ENCODE results near the gene ARFGEF2.
"Not testable (repeated sequence)": the region's sequence is repeated elsewhere in the genome, so short reads cannot be mapped to it uniquely, and the experiment has no call there.

ARFGEF2 gene

DNA sequence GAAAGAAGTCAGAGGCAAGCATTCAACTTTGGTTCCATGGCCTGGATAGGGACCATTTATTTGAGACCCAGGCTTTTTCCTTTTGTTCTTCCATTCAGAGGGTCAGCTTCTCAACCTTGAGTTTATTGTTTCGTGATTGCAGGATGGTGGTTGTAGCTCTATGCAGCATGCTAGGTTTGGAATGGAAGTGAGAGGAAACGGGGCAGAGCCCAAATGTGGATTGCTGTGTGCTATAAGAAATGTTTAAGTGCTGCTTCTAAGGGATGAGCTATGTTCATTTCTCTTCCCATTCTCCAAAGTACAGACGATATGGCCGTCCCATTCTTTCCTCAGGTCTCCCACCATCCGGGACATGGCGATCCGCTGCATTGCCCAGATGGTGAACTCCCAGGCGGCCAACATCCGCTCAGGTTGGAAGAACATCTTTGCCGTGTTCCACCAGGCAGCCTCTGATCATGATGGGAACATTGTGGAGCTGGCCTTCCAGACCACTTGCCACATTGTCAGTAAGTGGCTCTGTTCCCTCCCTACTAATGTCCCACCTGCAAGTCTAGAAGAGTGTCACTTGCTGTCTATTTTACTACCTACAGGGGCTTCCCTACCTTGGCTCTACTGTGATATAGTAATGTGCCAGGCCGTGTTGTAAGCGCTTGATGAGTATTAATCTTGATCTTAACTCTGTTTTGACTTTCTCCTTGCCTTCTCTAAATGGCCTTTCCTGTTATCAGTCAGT, 88.6 kb downstream of the ARFGEF2 start:
- DNase-seq: no peak

DNA sequence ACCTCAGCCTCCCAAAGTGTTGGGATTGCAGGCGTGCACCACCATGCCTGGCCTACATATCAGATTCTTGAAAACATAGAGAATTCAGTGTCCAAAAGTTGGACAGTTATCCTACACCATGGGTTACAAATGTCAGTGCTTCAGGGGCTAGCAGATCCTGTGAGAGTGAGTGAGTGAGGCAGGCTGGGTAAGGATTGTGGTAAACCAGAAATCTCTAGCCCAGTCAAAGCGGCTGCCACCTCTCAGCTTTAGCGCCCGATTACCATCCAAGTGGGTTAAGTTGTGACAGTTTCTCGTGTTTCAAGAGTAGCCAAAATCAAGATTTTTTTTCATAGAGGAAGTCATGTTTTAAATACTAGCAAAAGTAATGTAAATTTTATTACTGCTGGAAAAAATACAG, 102.7 kb downstream of the ARFGEF2 start:
- DNase-seq: no peak

DNA sequence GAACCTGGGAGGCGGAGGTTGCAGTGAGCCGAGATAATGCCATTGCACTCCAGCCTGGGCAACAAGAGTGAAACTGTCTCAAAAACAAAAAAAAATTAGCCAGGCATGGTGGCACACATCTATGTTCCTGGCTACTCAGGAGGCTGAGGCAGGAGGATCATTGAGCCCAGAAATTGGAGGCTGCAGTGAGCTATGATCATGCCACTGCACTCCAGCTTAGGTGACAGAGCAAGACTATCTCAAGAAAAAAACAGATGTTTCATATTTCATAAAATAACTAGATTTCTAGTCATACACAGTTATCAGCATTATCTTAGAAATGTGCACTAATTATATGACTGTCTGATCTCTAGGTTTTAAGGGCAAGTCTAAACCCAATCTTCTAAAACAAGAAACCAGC, 106.7 kb downstream of the ARFGEF2 start:
- not testable (repeated sequence) for DNase-seq

DNA sequence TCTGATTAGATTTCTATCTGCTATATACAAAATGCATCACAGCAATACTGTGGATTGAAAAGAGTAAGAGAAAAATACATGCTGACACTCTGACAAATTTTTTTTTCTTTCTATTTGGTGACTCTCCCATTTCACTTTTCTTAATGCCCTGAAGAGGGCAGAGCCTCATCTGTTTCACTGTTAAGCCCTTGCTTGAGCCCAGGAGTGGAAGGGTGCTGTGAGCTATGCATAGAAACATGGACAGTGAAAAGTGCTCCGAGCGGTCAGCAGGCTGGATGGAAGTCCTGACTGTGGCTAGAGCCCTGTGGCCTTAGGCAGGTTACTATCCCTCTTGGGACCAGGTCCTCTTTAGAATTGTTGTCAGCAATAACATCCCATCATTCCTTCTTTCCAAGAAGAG, 107.2 kb downstream of the ARFGEF2 start:
- DNase-seq: peak in 1 of 2 donors; percentile 35

DNA sequence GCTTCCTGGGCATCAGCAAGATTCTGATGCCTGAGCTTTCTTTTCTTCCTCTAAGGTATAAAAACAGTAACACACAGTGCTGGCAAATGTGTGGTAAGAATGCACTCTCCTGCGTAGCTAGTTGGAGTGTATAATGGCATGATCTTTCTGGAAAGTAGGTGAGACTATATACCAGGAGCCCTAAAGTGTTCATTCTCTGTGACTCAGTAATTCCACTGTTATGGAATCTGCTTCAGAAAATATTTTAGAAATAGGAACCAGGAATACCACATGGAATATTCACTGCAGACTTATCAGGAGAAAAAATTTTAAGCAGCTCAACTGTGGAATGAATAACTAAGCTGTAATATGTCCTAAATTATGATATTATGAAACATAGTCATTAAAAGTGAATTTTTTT, 107.7 kb downstream of the ARFGEF2 start:
- DNase-seq: no peak

DNA sequence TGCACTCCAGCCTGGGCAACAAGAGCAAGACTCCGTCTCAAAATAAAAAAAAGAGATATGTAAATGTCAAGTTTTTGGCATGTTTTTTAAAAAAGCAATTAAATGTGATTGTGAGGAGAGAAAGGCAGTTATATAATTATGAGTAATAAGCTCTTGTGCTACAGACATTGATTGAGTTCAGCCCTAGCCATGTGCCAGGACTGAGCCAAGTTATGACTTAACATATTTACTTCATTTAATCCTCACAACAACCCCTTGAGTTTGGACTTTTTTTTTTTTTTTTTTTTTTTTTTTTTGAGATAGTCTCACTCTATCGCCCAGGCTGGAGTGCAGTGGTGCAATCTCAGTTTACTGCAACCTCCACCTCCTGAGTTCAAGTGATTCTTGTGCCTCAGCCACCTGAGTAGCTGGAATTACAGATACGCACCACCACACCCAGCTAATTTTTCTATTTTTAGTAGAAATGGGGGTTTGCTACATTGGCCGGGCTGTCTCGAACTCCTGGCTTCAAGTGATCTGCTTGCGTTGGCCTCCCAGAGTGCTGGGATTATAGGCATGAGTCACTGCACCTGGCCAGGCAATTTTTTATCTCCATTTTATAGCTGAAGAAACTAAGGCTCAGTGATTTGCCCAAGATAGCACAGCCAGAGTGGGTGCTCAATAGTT, 109.6 kb downstream of the ARFGEF2 start:
- no peak for DNase-seq

DNA sequence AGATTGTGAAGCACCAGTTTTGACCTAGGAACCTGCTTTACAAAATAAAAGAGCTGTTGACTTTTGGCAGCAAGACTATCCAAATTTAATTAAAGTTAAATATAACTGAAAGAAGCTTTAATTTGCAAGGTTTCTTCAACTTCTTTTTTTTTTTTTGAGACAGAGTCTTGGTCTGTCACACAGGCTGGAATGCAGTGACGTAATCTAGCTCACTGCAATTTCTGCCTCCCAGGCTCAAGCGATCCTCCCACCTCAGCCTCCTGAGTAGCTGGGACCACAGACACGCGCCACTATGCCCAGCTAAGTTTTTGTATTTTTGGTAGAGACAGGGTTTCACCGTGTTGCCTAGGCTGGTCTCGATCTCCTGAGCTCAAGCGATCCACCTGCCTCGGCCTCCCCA, 110.9 kb downstream of the ARFGEF2 start:
- DNase-seq: no peak

DNA sequence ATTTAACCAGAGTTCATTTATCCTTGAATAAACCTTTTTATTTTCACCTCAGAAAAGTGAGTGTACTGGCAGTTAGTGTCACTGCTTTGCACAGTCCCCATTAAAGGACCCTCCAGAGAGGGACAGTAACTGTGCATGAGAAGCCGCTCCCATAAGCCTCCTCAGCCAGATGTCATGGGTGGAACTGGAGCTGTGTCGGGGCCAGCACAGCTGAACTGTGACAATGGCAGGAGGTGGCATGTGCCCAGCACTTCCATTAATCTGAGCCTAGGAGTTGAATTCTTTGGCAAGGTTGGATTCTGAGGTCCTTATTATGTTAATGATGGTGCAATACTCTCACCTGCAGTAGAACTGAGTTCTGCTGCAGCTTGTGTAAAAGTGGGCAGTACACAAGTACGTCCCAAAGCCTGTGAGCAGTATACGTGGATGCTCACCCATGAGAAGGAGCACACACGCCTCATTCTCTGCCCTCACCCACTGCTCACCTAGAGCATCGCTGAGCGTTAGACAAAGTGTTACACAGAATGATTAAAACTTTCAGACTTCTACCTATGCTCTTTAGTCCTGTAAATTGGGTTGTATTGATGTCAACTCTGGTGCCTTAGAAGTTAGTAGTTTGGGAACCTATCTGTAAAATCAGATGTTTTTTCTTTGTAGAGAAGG, 112.7 kb downstream of the ARFGEF2 start:
- DNase-seq: no peak

DNA sequence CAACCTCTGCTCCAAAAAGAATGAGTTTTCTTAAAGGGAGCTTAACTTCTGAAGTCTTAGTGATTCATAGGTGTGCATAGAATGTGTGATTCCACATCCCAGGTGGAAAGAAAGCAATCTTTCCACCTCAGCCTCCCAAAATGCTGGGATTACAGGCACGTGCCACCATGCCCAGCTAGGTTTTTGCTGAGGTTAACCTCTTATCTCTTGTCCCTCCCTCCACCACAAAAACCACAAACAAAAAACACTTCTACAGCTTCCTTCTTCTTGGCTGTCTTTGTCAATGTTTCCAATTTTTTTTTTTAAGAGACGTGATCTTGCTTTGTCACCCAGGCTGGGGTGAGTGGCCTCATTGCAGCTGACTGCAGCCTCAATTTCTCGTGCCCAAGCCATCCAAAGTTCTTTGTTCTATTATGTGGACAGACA, 116.5 kb downstream of the ARFGEF2 start:
- DNase-seq: no peak

DNA sequence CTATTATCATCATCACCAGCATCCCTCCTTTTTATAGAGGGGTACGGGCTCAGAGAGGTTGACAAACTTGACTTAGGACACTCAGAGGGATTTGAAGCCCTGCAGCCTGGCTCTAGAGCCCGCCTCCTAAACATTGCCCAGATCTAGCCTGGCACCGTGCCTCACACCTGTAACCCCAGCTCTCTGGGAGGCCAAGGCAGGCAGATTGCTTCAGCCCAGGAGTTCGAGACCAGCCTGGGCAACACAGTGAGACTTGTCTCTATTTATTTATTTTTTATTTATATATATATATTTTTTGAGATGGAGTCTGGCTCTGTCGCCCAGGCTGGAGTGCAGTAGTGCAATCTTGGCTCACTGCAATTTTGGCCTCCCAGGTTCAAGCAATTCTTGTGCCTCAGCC, 118.3 kb downstream of the ARFGEF2 start:
- no peak for DNase-seq

DNA sequence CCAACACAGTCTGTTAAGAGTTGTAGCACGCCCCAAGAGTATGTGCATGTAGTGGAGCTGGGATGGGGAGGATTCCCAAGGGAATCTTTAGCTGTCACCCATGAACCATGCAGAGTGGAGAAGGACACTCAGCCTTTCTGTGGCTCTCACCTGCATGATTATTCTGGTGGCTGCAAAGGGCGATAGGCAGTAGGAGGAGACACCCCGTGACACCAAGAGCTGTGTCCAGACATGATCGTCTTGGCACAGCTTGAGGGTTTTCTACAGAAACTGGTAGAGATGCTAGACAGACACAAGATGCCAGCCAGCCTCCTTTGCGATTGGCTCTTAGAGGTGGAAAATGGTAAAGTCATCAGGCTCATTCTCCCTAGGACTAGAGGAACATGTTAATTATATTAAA, 121.5 kb downstream of the ARFGEF2 start:
- no peak for DNase-seq

DNA sequence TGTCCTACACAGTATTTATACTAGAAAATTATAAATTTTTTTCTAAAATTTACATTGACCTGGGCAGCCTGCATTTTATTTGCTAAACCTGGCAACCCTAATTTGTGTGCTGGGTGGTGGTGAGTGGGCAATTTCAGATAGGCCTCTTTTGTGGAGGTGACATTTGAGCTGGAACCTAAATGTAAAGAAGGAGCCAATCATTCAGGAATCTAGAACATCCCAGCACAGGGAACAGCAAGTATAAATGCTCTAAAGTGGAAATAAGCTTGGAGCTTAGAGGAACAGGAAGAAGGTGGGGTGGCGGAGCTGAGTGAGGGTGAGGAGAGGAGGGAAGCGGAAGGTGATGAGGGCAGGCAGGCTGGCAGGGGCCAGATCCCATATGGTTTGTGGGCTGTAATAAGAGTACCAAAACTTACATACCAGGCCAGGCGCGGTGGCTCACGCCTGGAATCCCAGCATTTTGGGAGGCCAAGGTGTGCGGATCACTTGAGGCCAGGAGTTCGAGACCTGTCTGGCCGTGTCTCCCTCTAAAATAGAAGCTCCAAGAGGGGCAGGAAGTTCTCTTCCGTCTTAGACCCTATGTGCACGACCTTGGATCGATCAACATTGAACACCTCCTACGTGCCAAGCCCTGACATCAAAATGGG, 124.1 kb downstream of the ARFGEF2 start:
- DNase-seq: no peak

DNA sequence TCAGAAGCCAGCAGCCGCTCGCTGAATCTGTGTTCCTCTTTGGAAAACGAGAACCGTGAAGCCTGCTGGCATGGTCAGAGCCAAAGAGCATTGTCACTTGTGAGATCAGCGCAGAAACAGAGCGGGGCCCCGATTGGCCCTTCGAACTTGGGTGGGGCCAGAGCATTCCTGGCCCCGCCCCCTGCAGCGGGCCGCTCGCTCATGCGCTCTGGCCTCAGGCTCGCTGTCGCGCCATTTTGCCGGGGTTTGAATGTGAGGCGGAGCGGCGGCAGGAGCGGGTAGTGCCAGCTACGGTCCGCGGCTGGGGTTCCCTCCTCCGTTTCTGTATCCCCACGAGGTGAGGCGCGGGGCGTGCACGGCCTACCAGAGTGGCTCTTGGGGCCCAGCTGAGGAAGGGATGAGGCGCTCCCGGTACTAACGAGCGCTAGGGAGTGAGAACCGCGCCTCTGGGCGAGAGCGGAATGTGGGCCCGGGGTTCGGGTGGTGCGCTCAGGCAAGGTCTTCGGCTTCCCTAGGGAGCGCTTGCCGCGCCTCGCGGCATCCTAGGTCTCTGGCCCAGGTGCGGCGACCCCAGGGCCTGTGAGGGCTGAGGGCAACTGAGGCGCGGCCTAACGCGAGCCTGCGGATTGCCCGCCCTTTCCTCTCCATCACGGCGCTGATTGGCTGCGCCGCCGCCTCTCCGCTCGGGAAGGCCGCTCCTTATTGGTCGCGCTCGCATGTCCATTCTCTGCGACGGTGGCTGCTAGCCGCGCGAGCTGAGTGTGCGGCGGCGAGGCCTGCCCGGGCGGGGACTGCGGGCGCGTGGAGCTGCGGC, 124.8 kb downstream of the ARFGEF2 start, which contains the start of gene CSE1L:
Gene CSE1L (plus strand): TSS at position 226 of the 814 bp plus-strand sequence. CDS start 12,152 bp downstream, outside the sequence.
- DNase-seq: peak; percentile 95

DNA sequence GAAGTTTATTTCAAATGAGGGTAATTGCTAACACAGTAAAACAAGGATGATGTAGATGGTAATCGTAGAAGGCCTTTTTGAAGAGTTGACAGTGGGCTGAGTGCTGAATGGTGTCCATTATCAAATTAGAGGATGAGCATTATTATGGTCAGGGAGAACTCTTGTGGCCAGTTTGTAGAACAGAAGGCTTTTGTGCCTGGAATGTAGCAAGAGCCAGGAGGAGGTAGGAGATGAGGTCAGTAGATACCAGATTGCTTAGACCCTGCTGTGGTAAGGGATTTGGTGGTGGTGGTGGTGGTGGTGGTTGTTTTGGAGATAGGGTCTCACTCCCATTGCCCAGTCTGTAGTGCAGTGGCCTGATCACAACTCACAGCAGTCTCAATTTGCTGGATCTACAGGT, 130.8 kb downstream of the ARFGEF2 start:
- peak; percentile 4 to 20 for DNase-seq

DNA sequence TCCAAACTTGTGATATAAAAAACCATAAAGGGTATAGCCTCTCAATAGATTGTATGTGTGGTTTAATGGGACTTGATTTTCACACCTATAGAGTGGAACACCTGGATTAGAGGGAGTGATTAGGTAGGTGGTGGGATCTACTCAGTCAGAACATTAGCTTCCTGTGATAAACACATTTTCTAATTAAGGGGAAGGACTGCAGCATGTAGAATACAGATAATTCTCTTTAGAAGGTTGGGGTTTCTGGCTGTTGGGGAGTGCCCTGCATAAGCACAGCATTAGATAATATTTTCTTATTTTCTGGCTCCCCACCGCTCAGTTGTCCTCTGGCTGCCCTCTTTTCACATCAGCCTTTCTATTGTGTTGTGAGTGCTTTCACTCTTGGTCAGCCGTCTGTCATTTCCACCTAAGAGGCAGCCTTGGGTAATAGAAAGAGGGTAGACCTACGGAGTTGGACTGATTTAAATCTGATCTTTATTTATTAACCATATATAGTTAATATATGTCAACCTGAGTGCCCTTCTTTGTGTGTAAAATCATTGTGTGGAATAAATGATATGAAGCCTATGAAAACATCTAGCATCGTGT, 132.6 kb downstream of the ARFGEF2 start:
- no peak for DNase-seq

DNA sequence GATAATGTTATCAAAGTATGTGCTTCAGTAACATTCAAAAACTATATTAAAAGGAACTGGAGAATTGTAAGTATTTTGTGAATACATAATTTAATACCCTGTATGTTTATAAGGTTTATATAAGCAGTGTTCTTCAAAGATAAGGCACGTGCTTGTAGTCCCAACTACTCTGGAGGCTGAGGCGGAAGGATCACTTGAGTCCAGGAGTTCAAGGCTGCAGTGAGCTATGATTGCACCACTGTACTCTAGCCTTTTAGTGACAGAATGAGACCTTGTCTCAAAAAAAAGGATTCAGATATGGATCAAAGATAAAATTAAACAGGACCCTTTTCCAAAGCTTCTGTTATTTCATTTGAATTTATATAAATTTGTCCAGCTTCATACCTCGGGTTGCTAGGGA, 141.8 kb downstream of the ARFGEF2 start:
- DNase-seq: no peak

DNA sequence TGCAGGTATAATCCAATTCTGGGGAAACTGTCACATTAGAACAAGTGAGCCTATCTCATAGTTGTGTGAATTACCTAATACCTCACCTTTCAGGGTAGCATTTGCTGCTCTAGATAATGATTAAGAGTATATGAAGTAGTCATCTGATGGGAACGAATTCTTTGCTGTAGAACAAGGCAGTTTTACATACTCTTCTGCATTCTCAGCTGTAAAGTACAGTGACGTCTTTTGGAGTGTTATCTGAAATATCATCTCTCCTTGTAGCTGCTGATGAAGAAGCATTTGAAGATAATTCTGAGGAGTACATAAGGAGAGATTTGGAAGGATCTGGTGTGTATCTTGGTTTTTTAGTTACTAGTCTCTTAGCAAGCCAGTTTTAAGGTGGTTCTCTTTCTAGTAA, 153.0 kb downstream of the ARFGEF2 start:
- no peak for DNase-seq

DNA sequence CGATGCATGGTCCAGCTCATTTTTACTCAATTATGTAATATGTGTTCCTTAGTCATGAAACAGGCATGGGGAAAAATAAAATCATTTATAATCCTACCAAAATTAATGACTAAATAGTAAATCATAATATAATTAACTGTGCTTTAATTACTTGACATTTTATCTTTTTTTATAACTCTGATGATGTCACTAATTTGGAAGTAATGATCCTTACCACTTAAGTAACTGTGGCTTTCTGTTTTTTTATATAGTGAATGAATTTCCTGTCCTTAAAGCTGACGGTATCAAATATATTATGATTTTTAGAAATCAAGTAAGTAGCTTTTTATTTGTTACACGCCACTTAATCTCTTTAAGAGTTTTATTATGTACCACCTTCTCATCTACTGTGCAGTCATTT, 156.8 kb downstream of the ARFGEF2 start:
- no peak for DNase-seq

DNA sequence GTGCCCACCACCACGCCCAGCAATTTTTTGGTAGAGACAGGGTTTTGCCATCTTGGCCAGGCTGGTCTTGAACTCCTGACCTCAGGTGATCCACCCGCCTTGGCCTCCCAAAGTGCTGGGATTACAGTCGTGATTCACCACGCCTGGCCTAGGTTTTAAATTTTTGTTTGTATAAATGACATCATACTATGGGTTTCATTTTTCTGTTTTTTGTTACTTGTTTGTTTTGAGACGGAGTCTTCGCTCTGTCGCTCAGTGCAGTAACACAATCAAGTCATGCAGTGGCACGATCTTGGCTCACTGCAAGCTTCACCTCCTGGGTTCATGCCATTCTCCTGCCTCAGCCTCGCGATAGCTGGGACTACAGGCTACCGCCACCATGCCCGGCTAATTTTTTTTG, 160.8 kb downstream of the ARFGEF2 start:
- not testable (repeated sequence) for DNase-seq
